GM21390 (cell line): ENCODE data around the gene ASCL2.

Experiments
- ATAC-seq: cut with Tn5 transposase; IDR thresholded peaks from one replicate; pipeline ENCODE4 v1.9.1; 2021; ENCODE audit not compliant: unreplicated experiment

The ASCL2 gene

GRCh38 chr11:2263071-2263565 lies 7.3 kb downstream of the ASCL2 start:
- ATAC-seq: no peak

- ATAC-seq: no peak
Measured at GRCh38 chr11:2262301-2263070, 7.9 kb downstream of the ASCL2 start.

GRCh38 chr11:2261436-2262230 lies 8.8 kb downstream of the ASCL2 start:
- ATAC-seq: no peak

- ATAC-seq: no peak
Measured at GRCh38 chr11:2260491-2261364, 9.7 kb downstream of the ASCL2 start.

GRCh38 chr11:2259897-2260451 lies 10.4 kb downstream of the ASCL2 start:
- ATAC-seq: no peak

- ATAC-seq: no peak
Measured at GRCh38 chr11:2259466-2259830, 10.9 kb downstream of the ASCL2 start.

GRCh38 chr11:2258501-2259465 lies 11.6 kb downstream of the ASCL2 start:
- no peak for ATAC-seq

- no peak for ATAC-seq
Measured at GRCh38 chr11:2256951-2257700, 13.3 kb downstream of the ASCL2 start.

- ATAC-seq: no peak
Measured at GRCh38 chr11:2256293-2256913, 14.0 kb downstream of the ASCL2 start.

- ATAC-seq: no peak
Measured at GRCh38 chr11:2252018-2252417, 18.4 kb downstream of the ASCL2 start.

- ATAC-seq: no peak
Measured at GRCh38 chr11:2251138-2251537, 19.2 kb downstream of the ASCL2 start.

GRCh38 chr11:2250485-2250884 lies 19.9 kb downstream of the ASCL2 start:
- no peak for ATAC-seq

- no peak for ATAC-seq
Measured at GRCh38 chr11:2250041-2250440, 20.3 kb downstream of the ASCL2 start.

- no peak for ATAC-seq
Measured at GRCh38 chr11:2249189-2249916, 21.0 kb downstream of the ASCL2 start.

GRCh38 chr11:2248762-2249161 lies 21.6 kb downstream of the ASCL2 start:
- ATAC-seq: no peak

- no peak for ATAC-seq
Measured at GRCh38 chr11:2248242-2248641, 22.1 kb downstream of the ASCL2 start.

GRCh38 chr11:2247496-2247895 lies 22.9 kb downstream of the ASCL2 start:
- ATAC-seq: no peak

GRCh38 chr11:2240834-2241233 lies 29.6 kb downstream of the ASCL2 start:
- ATAC-seq: no peak
